Lung (tissue), 12 donors: ENCODE results near the gene MC1R. TPM values are rescaled to one million over a fixed set of nuclear protein-coding genes. Genes with fewer than 3 reads are reported as not detected.
A peak's percentile ranks its signal among the peaks of the same experiment; 100 is the strongest.

Experiments
- ATAC-seq: fragments of 200-7000 bp; cut with Tn5 transposase; one replicate; pipeline ENCODE4 v1.9.1; 2020; ENCODE audit warnings: moderate number of reproducible peaks; ENCODE audit not compliant: insufficient read depth, low FRiP score
- DNase-seq, 3 donors: peaks; one replicate each; pipeline ENCODE4 v3.0.0-alpha.2; 2013 to 2017
- H3K27ac ChIP-seq, 2 donors: one replicate each; pipeline ENCODE4 v1.5.1; 2013; ENCODE audit warnings: mild to moderate bottlenecking in 2 of 2, moderate library complexity in 2 of 2, control low read depth in 1 of 2, inconsistent platforms in 1 of 2, low read depth in 1 of 2, low read length in 1 of 2
- H3K27me3 ChIP-seq, 3 donors: one replicate each; pipeline ENCODE4 v1.5.1; 2013; ENCODE audit warnings: low read length in 2 of 3; ENCODE audit not compliant: control insufficient read depth in 3 of 3, insufficient read depth in 3 of 3
- H3K36me3 ChIP-seq, 4 donors: one replicate each; pipeline ENCODE4 v1.5.1; 2013; ENCODE audit warnings: low read length in 4 of 4, mild to moderate bottlenecking in 1 of 4, moderate library complexity in 1 of 4; ENCODE audit not compliant: control insufficient read depth in 4 of 4, insufficient read depth in 4 of 4
- H3K4me1 ChIP-seq, 5 donors: one replicate each; pipeline ENCODE4 v1.5.1; 2013; ENCODE audit warnings: low read length in 5 of 5, mild to moderate bottlenecking in 2 of 5, moderate library complexity in 1 of 5; ENCODE audit not compliant: control insufficient read depth in 5 of 5, insufficient read depth in 5 of 5
- H3K4me3 ChIP-seq: one replicate; pipeline ENCODE4 v1.5.1; 2013; ENCODE audit warnings: mild to moderate bottlenecking, control low read depth, moderate library complexity
- H3K9ac ChIP-seq, 2 donors: one replicate each; pipeline ENCODE4 v1.5.1; 2013; ENCODE audit warnings: low read length in 2 of 2, control low read depth in 1 of 2; ENCODE audit not compliant: insufficient read depth in 1 of 2
- H3K9me3 ChIP-seq, 4 donors: one replicate each; pipeline ENCODE4 v1.5.1; 2013; ENCODE audit warnings: low read length in 3 of 4, mild to moderate bottlenecking in 1 of 4, moderate library complexity in 1 of 4; ENCODE audit not compliant: control insufficient read depth in 4 of 4, insufficient read depth in 3 of 4
- WGBS, 2 donors: extraction: QIAGEN DNeasy Blood & Tissue Kit; methylation state at CpG; one replicate each; pipeline ENCODE4 v1.1.7; 2013; 5-methylcytosine and 5-hydroxymethylcytosine counted together
- polyA plus RNA-seq, 2 donors: library from polyadenylated mRNA; stranded (reverse); fragments of 200-250 nt; gene quantifications; one replicate each; pipeline ENCODE4 v1.2.1, GENCODE V29; 2013
- total RNA-seq, 2 donors: library from RNA; depleted of rRNA in 1 of 2; stranded (reverse); fragments of >200 nt in 1 of 2; gene quantifications; one replicate each; pipeline ENCODE4 v1.2.1, GENCODE V29; 2014 to 2021
- TF ChIP-seq, protein P1 (sequence below): IDR thresholded peaks from 2 replicates; pipeline ENCODE4 v1.5.1; 2012; ENCODE audit warnings: mild to moderate bottlenecking; ENCODE audit errors: control extremely low read depth, extremely low read depth
- donor health status: control.
- donor health status: control.
- donor health status: Bipolar disorder and iron deficiency.
- donor health status: healthy.
- donor health status: DM: yes; HTN: yes; CAD: no.

Gene MC1R
- total and polyA plus RNA-seq, 4 donors, result 2.9 to 7.1 (median 3.5) TPM

DNA sequence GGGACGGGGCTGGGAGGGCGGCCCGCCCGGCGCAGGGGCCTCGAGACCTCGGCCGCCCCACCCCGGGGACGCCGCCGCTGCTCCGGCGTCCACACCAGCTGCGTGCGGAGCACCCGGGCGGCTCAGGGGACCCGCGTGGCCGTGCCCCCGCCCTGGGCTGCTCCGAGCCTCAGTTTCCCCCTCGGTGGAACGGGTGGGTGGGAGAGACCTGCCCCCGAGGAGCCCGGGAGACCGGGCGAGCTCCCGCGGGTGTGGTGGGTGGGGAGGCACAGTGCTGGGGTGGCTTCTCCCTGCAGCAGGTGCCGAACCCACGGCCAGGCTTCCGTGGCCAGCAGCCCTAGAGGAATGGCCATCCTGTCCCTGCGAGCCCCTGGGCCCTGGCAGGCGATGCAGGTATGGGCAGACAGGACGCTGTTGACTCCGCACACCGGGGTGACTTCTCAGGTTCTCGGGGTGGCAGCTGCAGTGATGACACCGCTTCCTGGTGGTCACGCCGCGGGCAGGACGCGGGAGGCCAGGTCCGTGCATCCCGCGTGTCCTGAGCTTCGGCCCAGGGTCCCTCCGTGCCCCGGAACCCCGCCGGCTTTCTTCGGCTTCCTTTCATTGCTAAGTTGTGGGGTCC is 30.6 kb downstream of the MC1R start:
- Histone ChIP-seq H3K9me3 (no peaks in the 10 kb centered on the region), H3K27ac (no peak overlapping the region), H3K27me3 (peaks cover 0 to 3% (median 2%) of the 10 kb centered on the region in 3 donors), H3K4me3 (peak overlapping the region; percentile 68), H3K36me3 (no peaks in the 10 kb centered on the region), H3K4me1 (peaks cover 0 to 13% (median 0%) of the 10 kb centered on the region in 5 donors), H3K9ac (no peak overlapping the region)
- DNase-seq, result no peak
- 17 to 50% methylated on average over 31 to 55 of the region's 55 CpGs for WGBS, 2 donors
- no peak for ATAC-seq
- TF ChIP-seq, protein P1, sequence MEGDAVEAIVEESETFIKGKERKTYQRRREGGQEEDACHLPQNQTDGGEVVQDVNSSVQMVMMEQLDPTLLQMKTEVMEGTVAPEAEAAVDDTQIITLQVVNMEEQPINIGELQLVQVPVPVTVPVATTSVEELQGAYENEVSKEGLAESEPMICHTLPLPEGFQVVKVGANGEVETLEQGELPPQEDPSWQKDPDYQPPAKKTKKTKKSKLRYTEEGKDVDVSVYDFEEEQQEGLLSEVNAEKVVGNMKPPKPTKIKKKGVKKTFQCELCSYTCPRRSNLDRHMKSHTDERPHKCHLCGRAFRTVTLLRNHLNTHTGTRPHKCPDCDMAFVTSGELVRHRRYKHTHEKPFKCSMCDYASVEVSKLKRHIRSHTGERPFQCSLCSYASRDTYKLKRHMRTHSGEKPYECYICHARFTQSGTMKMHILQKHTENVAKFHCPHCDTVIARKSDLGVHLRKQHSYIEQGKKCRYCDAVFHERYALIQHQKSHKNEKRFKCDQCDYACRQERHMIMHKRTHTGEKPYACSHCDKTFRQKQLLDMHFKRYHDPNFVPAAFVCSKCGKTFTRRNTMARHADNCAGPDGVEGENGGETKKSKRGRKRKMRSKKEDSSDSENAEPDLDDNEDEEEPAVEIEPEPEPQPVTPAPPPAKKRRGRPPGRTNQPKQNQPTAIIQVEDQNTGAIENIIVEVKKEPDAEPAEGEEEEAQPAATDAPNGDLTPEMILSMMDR, result no peak

GRCh38 chr16:89949756-89950155 is 31.1 kb downstream of the MC1R start:
- no peak overlapping the region for H3K4me3 ChIP-seq
- peaks cover 0 to 13% (median 0%) of the 10 kb centered on the region in 5 donors for H3K4me1 ChIP-seq
- peak overlapping the region in 1 of 2 donors; percentile 33 for H3K27ac ChIP-seq
- DNase-seq (no peak), ATAC-seq (no peak)
- H3K9me3 ChIP-seq, result no peaks in the 10 kb centered on the region
- H3K9ac ChIP-seq, result no peak overlapping the region
- TF ChIP-seq, protein P1, result no peak
- 89 to 94% methylated on average over 12 of the region's 12 CpGs for WGBS, 2 donors
- H3K36me3 ChIP-seq, result peaks cover 0 to 3% (median 1%) of the 10 kb centered on the region in 4 donors
- peaks cover 0 to 3% (median 2%) of the 10 kb centered on the region in 3 donors for H3K27me3 ChIP-seq

DNA sequence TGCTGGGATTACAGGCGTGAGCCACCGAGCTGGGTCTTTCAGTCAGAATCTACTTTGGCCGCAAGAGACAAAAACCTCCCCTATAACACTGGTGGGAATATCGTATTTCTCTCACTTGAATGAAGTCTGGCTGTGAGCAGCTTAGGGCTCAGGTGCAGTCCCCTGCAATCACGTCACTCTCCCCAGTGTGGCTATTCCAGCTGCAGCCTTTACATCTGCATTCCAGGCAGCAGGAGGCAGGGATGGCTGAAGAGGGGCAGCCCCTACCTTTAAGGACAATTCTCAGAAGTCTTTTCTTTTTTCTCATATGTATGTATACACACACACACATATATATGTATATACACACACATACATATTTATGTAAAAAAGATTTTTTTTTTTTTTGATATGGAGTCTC is 32.8 kb downstream of the MC1R start:
- TF ChIP-seq, protein P1, result no peak
- H3K9me3 ChIP-seq, result no peaks in the 10 kb centered on the region
- no peak overlapping the region for H3K27ac ChIP-seq
- peaks cover 0 to 4% (median 3%) of the 10 kb centered on the region in 4 donors for H3K36me3 ChIP-seq
- H3K4me3 ChIP-seq, result no peak overlapping the region
- DNase-seq (no peak), ATAC-seq (no peak)
- peaks cover 0 to 13% (median 0%) of the 10 kb centered on the region in 5 donors for H3K4me1 ChIP-seq
- no peak overlapping the region for H3K9ac ChIP-seq
- H3K27me3 ChIP-seq, result peaks cover 0 to 3% (median 0%) of the 10 kb centered on the region in 3 donors
- WGBS, 2 donors, result 93 to 94% methylated on average over 5 of the region's 5 CpGs
